Measurements from ENCODE around the gene PACS1.

GRCh38 chr11:66232769-66233168 lies 162.7 kb downstream of the PACS1 start:
- TF ChIP-seq CTCF (conservative IDR thresholded peaks at IDR 0.05; ENCODE audit: low read length) (no peak), EZH2phosphoT487 (IDR thresholded peaks at IDR 0.05; ENCODE audit: borderline replicate concordance) (no peak)
